Cerebellar nuclear complex (tissue), 1 donor: ENCODE measurements around the gene PPDPF.
A peak's percentile ranks its signal among the peaks of the same experiment; 100 is the strongest.
"Not testable (repeated sequence)": the region's sequence is repeated elsewhere in the genome, so short reads cannot be mapped to it uniquely, and the experiment has no call there.

Experiments used
- DNase-seq, 2 experiments: peaks; one replicate each; lab custom pipeline; 2025; lab: John Stamatoyannopoulos, UW

PPDPF gene

GRCh38 chr20:63500902-63501817, 19.4 kb upstream of the PPDPF start:
- no peak for DNase-seq

GRCh38 chr20:63501818-63502670, 18.5 kb upstream of the PPDPF start:
- DNase-seq = peak; percentile 74 to 80

GRCh38 chr20:63502671-63503172, 17.8 kb upstream of the PPDPF start:
- DNase-seq = no peak

GRCh38 chr20:63503524-63503923, 17.0 kb upstream of the PPDPF start:
- DNase-seq = no peak

GRCh38 chr20:63504642-63505041, 15.9 kb upstream of the PPDPF start:
- DNase-seq = no peak

GRCh38 chr20:63505281-63505680, 15.3 kb upstream of the PPDPF start:
- DNase-seq = no peak

GRCh38 chr20:63505723-63506122, 14.8 kb upstream of the PPDPF start:
- DNase-seq = no peak

- no peak for DNase-seq
Observed at GRCh38 chr20:63507083-63507743, 13.4 kb upstream of the PPDPF start.

GRCh38 chr20:63508072-63508768, 12.3 kb upstream of the PPDPF start:
- no peak for DNase-seq

- DNase-seq = no peak
Observed at GRCh38 chr20:63509088-63509564, 11.4 kb upstream of the PPDPF start.

GRCh38 chr20:63513207-63513606, 7.4 kb upstream of the PPDPF start:
- DNase-seq = no peak

- not testable (repeated sequence) for DNase-seq
Observed at GRCh38 chr20:63514520-63514919, 6.0 kb upstream of the PPDPF start.

- no peak for DNase-seq
Observed at GRCh38 chr20:63517376-63518309, 2.9 kb upstream of the PPDPF start.

- DNase-seq = no peak
Observed at GRCh38 chr20:63518351-63518861, 2.2 kb upstream of the PPDPF start.

- no peak for DNase-seq
Observed at GRCh38 chr20:63518946-63519667, 1.5 kb upstream of the PPDPF start.

- DNase-seq = no peak
Observed at GRCh38 chr20:63519668-63520503, 679 bp upstream of the PPDPF start.

- DNase-seq = no peak
Observed at GRCh38 chr20:63520934-63521601, 503 bp downstream of the PPDPF start.

- DNase-seq = no peak
Observed at GRCh38 chr20:63521602-63522001, 1.0 kb downstream of the PPDPF start.
